Neutrophil (primary cell): Measurements from ENCODE around the gene CIRBP.

Experiments used
- H3K27ac ChIP-seq: fragments of 200-600 bp; sonication (generic); 2 replicates; pipeline ENCODE4 v1.5.1; 2016; ENCODE audit warnings: mild to moderate bottlenecking, moderate library complexity
- H3K27me3 ChIP-seq: fragments of 200-600 bp; sonication (generic); 2 replicates; pipeline ENCODE4 v1.6.0; 2016; ENCODE audit warnings: mild to moderate bottlenecking
- H3K36me3 ChIP-seq: fragments of 200-600 bp; sonication (generic); 2 replicates; pipeline ENCODE4 v1.5.1; 2017
- H3K4me1 ChIP-seq, 2 experiments: fragments of 200-600 bp in 1 of 2; sonication (generic) in 1 of 2; 1 replicate in 1 of 2; 2 replicates in 1 of 2; pipeline versions ENCODE4 v1.5.1 to v1.6.1; 2013 to 2016; ENCODE audit warnings: low read depth in 1 of 2, low read length in 1 of 2, mild to moderate bottlenecking in 1 of 2, moderate library complexity in 1 of 2; ENCODE audit not compliant: control insufficient read depth in 1 of 2, insufficient read depth in 1 of 2
- H3K4me3 ChIP-seq, 2 experiments: fragments of 200-600 bp in 1 of 2; sonication (generic) in 1 of 2; 1 replicate in 1 of 2; 2 replicates in 1 of 2; pipeline ENCODE4 v1.5.1; 2013 to 2016; ENCODE audit warnings: low read depth in 1 of 2, low read length in 1 of 2, mild to moderate bottlenecking in 1 of 2, moderate library complexity in 1 of 2
- H3K9me3 ChIP-seq: fragments of 200-600 bp; sonication (generic); 2 replicates; pipeline ENCODE4 v1.5.1; 2016
- CTCF ChIP-seq: fragments of 200-600 bp; sonication (generic); IDR thresholded peaks from 2 replicates; pipeline ENCODE4 v1.5.1; 2016; ENCODE audit warnings: antibody characterized with exemption

Gene CIRBP

GRCh38 chr19:1269065-1269477 is at the start of gene CIRBP:
TSS of gene CIRBP (plus strand) at chr19:1269332. CDS start at chr19:1270934, 1,602 bp downstream.
- peak within 1 kb of the TSS; percentile 76 to 80 for H3K4me3 ChIP-seq
- peaks cover 81 to 95% of the 10 kb centered on the region in 2 experiments for H3K4me1 ChIP-seq
- H3K27ac ChIP-seq = peak within 1 kb of the TSS; percentile 99
- peak; percentile 61 for TF ChIP-seq CTCF
- peaks cover 38% of the 10 kb centered on the region for H3K36me3 ChIP-seq
- H3K9me3 ChIP-seq = no peaks in the 10 kb centered on the region
- peaks cover 8% of the 10 kb centered on the region for H3K27me3 ChIP-seq

- Histone ChIP-seq H3K27ac (no peak overlapping the region), H3K36me3 (peaks cover 56% of the 10 kb centered on the region), H3K9me3 (no peaks in the 10 kb centered on the region), H3K4me3 (no peak overlapping the region), H3K4me1 (no peaks in the 10 kb centered on the region), H3K27me3 (no peaks in the 10 kb centered on the region)
- TF ChIP-seq CTCF = no peak
Observed at GRCh38 chr19:1219786-1220476, 49.2 kb upstream of the CIRBP start.

- no peaks in the 10 kb centered on the region for H3K4me1 ChIP-seq
- H3K27ac ChIP-seq = no peak overlapping the region
- no peaks in the 10 kb centered on the region for H3K9me3 ChIP-seq
- TF ChIP-seq CTCF = no peak
- peaks cover 61% of the 10 kb centered on the region for H3K36me3 ChIP-seq
- H3K4me3 ChIP-seq = no peak overlapping the region
- no peaks in the 10 kb centered on the region for H3K27me3 ChIP-seq
Observed at GRCh38 chr19:1220477-1220930, 48.6 kb upstream of the CIRBP start.

- H3K4me3 ChIP-seq = no peak overlapping the region
- H3K4me1 ChIP-seq = no peaks in the 10 kb centered on the region
- no peak overlapping the region for H3K27ac ChIP-seq
- H3K36me3 ChIP-seq = peaks cover 66% of the 10 kb centered on the region
- H3K9me3 ChIP-seq = no peaks in the 10 kb centered on the region
- TF ChIP-seq CTCF = peak; percentile 20
- no peaks in the 10 kb centered on the region for H3K27me3 ChIP-seq
Observed at GRCh38 chr19:1220976-1221903, 47.9 kb upstream of the CIRBP start.

- Histone ChIP-seq H3K4me1 (no peaks in the 10 kb centered on the region), H3K4me3 (no peak overlapping the region), H3K27ac (no peak overlapping the region), H3K27me3 (no peaks in the 10 kb centered on the region), H3K36me3 (peaks cover 71% of the 10 kb centered on the region), H3K9me3 (no peaks in the 10 kb centered on the region)
- TF ChIP-seq CTCF = no peak
Observed at GRCh38 chr19:1221904-1222255, 47.3 kb upstream of the CIRBP start.
